Astrocyte of the cerebellum (primary cell): ENCODE measurements around the gene KIRREL1.

Experiments
- DNase-seq: peaks from one replicate; pipeline ENCODE4 v3.0.0-alpha.2; 2011; ENCODE audit warnings: low read depth
- H3K4me3 ChIP-seq: 2 replicates; pipeline ENCODE4 v1.5.1; 2011; ENCODE audit warnings: mild to moderate bottlenecking, low read depth, low read length, moderate library complexity
- CTCF ChIP-seq: IDR thresholded peaks from 2 replicates; pipeline ENCODE4 v1.5.1; 2012; ENCODE audit warnings: low read length, low read depth, moderate library complexity, mild to moderate bottlenecking; ENCODE audit errors: missing control alignments
- in situ Hi-C: cut with HindIII; loops from 2 replicates; pipeline ENCODE4 v1.10.0; 2017; ENCODE audit warnings: low sequenced_read_pairs

Gene KIRREL1

GRCh38 chr1:158019171-158019868 lies 25.9 kb downstream of the KIRREL1 start:
- DNase-seq, result peak; percentile 90
- in situ Hi-C loops, result no loop called here
- H3K4me3 ChIP-seq, result peak overlapping the region; percentile 2
- no peak for TF ChIP-seq CTCF

- no peak for TF ChIP-seq CTCF
- no peak for DNase-seq
- in situ Hi-C loops, result no loop called here
- no peak overlapping the region for H3K4me3 ChIP-seq
These were observed 26.9 kb downstream of the KIRREL1 start for GRCh38 chr1:158020259-158020885.

- no peak overlapping the region for H3K4me3 ChIP-seq
- in situ Hi-C loops, result no loop called here
- TF ChIP-seq CTCF, result no peak
- DNase-seq, result no peak
These were observed 27.6 kb downstream of the KIRREL1 start for GRCh38 chr1:158020886-158021620.

- no peak for DNase-seq
- no peak overlapping the region for H3K4me3 ChIP-seq
- in situ Hi-C loops, result no loop called here
- no peak for TF ChIP-seq CTCF
These were observed 28.3 kb downstream of the KIRREL1 start for GRCh38 chr1:158021721-158022120.

- in situ Hi-C loops, result no loop called here
- DNase-seq, result no peak
- H3K4me3 ChIP-seq, result no peak overlapping the region
These were observed 29.3 kb downstream of the KIRREL1 start for GRCh38 chr1:158022554-158023312.

More at GRCh38 chr1:158022554-158023312, 29.3 kb downstream of the KIRREL1 start:
- no peak for TF ChIP-seq CTCF
